PC-3 (cell line): ENCODE measurements around the gene VAX1. TPM values are rescaled to one million over a fixed set of nuclear protein-coding genes. Genes with fewer than 3 reads are reported as not detected.

Experiments used
- ATAC-seq: fragments of 200-7000 bp; cut with Tn5 transposase; 2 replicates; pipeline ENCODE4 v1.9.1; 2020; ENCODE audit warnings: mild to moderate bottlenecking, moderate library complexity
- BruUV-seq: library from RNA; stranded (reverse); fragments of 400-500 nt; replicated peaks from 2 replicates; lab custom pipeline; 2021; lab: Mats Ljungman, UMichigan
- CTCF ChIA-PET: fragments of 300-600 bp; sonication (Branson Sonifier 250); formaldehyde crosslinking; loops from one replicate; lab custom pipeline; 2022; ENCODE audit warnings: antibody characterized with exemption; lab: Charles Lee
- POLR2A ChIA-PET: fragments of 300-600 bp; sonication (Branson Sonifier 250); formaldehyde crosslinking; loops from one replicate; lab custom pipeline; 2022; ENCODE audit warnings: antibody characterized with exemption; ENCODE audit not compliant: unreplicated experiment; lab: Charles Lee
- DNase-seq: peaks from one replicate; pipeline ENCODE4 v3.0.0-alpha.2; 2015
- H2AFZ ChIP-seq: fragments of 300-600 bp; sonication (generic); 2 replicates; pipeline ENCODE4 v1.6.0; 2016; ENCODE audit warnings: antibody characterized with exemption, low read length
- H3F3A ChIP-seq: fragments of 300-600 bp; sonication (generic); one replicate; pipeline ENCODE4 v1.6.0; 2017; ENCODE audit warnings: antibody characterized with exemption, low read length, control low read depth, mild to moderate bottlenecking; ENCODE audit not compliant: unreplicated experiment
- H3K27ac ChIP-seq: fragments of 300-600 bp; sonication (generic); 2 replicates; pipeline ENCODE4 v1.5.1; 2016; ENCODE audit warnings: mild to moderate bottlenecking, low read length
- H3K27me3 ChIP-seq: fragments of 300-600 bp; sonication (generic); 2 replicates; pipeline ENCODE4 v1.6.1; 2016; ENCODE audit warnings: low read length, mixed read lengths
- H3K36me3 ChIP-seq: fragments of 300-600 bp; sonication (generic); 2 replicates; pipeline ENCODE4 v1.6.1; 2016; ENCODE audit warnings: low read depth, mixed run types, low read length, mixed read lengths
- H3K4me1 ChIP-seq: fragments of 300-600 bp; sonication (generic); 2 replicates; pipeline ENCODE4 v1.5.1; 2016; ENCODE audit warnings: low read length; ENCODE audit not compliant: insufficient read depth
- H3K4me2 ChIP-seq: fragments of 300-600 bp; sonication (generic); 2 replicates; pipeline ENCODE4 v1.6.0; 2016; ENCODE audit warnings: low read length
- H3K4me3 ChIP-seq: fragments of 300-600 bp; sonication (generic); 2 replicates; pipeline ENCODE4 v1.5.1; 2016; ENCODE audit warnings: mild to moderate bottlenecking, low read length, mixed read lengths
- H3K79me2 ChIP-seq: fragments of 300-600 bp; sonication (generic); 2 replicates; pipeline ENCODE4 v1.6.1; 2017; ENCODE audit warnings: low read length, mixed read lengths
- H3K9ac ChIP-seq: fragments of 300-600 bp; sonication (generic); 2 replicates; pipeline ENCODE4 v1.6.0; 2016; ENCODE audit warnings: mild to moderate bottlenecking, low read length
- H3K9me2 ChIP-seq: fragments of 300-600 bp; sonication (generic); replicated peaks from 2 replicates; pipeline ENCODE4 v1.6.1; 2016; ENCODE audit warnings: mixed run types, low read length, mixed read lengths
- H3K9me3 ChIP-seq: fragments of 300-600 bp; sonication (generic); 2 replicates; pipeline ENCODE4 v1.6.1; 2016; ENCODE audit warnings: low read length, mixed read lengths
- H4K20me1 ChIP-seq: fragments of 300-600 bp; sonication (generic); 2 replicates; pipeline ENCODE4 v1.6.1; 2016; ENCODE audit warnings: low read length, mixed read lengths
- CTCF ChIP-seq: fragments of 300-600 bp; sonication (generic); conservative IDR thresholded peaks from 2 replicates; pipeline ENCODE4 v1.5.1; 2017; ENCODE audit warnings: antibody characterized with exemption, low read depth, mild to moderate bottlenecking, low read length
- EZH2 ChIP-seq: fragments of 300-600 bp; sonication (generic); IDR thresholded peaks from one replicate; pipeline ENCODE4 v1.6.1; 2017; ENCODE audit warnings: antibody characterized with exemption, mild to moderate bottlenecking, low read length; ENCODE audit not compliant: unreplicated experiment
- EZH2phosphoT487 ChIP-seq: fragments of 300-600 bp; sonication (generic); IDR thresholded peaks from 2 replicates; pipeline ENCODE4 v1.6.1; 2018; ENCODE audit warnings: mild to moderate bottlenecking, antibody characterized with exemption, low read length, borderline replicate concordance
- intact Hi-C: fragments of 100-400 bp; cut with micrococcal nuclease; formaldehyde crosslinking; loops from 2 replicates; pipeline ENCODE4 v1.9.0; 2023
- total RNA-seq: library from RNA; depleted of rRNA; stranded (reverse); fragments of >200 nt; gene quantifications from 2 replicates; pipeline ENCODE4 v1.2.3, GENCODE V29; 2014

Gene VAX1
- total RNA-seq, 1 experiment from 2014 or later, result 0.98 TPM

GRCh38 chr10:117139581-117140524, 1.8 kb upstream of the VAX1 start:
- Histone ChIP-seq H3F3A (no peaks in the 10 kb centered on the region), H3K27ac (no peak overlapping the region), H3K4me3 (no peak overlapping the region), H2AFZ (no peak overlapping the region), H3K4me2 (no peak overlapping the region), H3K9me3 (no peaks in the 10 kb centered on the region), H4K20me1 (no peaks in the 10 kb centered on the region), H3K27me3 (peaks cover 32% of the 10 kb centered on the region), H3K79me2 (no peaks in the 10 kb centered on the region), H3K36me3 (no peaks in the 10 kb centered on the region), H3K9me2 (no peaks in the 10 kb centered on the region), H3K4me1 (peaks cover 9% of the 10 kb centered on the region; the same call in 1 of the 2 replicates), H3K9ac (no peak overlapping the region)
- ChIA-PET POLR2A (no interaction called here), CTCF (no interaction called here)
- no TSS peak for BruUV-seq
- DNase-seq, result no peak
- no peak for ATAC-seq
- intact Hi-C loops, result no loop called here
- TF ChIP-seq CTCF, result no peak
- TF ChIP-seq EZH2, result no peak
- TF ChIP-seq EZH2phosphoT487, result no peak

GRCh38 chr10:117138838-117139580, 939 bp upstream of the VAX1 start:
- H3K9me3 ChIP-seq, result no peaks in the 10 kb centered on the region
- peak overlapping the region; percentile 81 for H2AFZ ChIP-seq
- no peak overlapping the region for H3K9ac ChIP-seq
- no peak overlapping the region for H3K27ac ChIP-seq
- ChIA-PET POLR2A (no interaction called here), CTCF (interaction anchor here (0.6 kb wide), 1 partner anchor 512 kb away, joined by 8 read pairs; no protein-coding TSS in a partner anchor)
- no peaks in the 10 kb centered on the region for H3K9me2 ChIP-seq
- DNase-seq, result peak; percentile 4
- peak overlapping the region; percentile 75 for H3K4me3 ChIP-seq
- no peaks in the 10 kb centered on the region for H3F3A ChIP-seq
- peaks cover 9% of the 10 kb centered on the region; the same call in 1 of the 2 replicates for H3K4me1 ChIP-seq
- no peaks in the 10 kb centered on the region for H3K36me3 ChIP-seq
- H4K20me1 ChIP-seq, result no peaks in the 10 kb centered on the region
- BruUV-seq, result no TSS peak
- H3K27me3 ChIP-seq, result peaks cover 25% of the 10 kb centered on the region
- no peaks in the 10 kb centered on the region for H3K79me2 ChIP-seq
- ATAC-seq, result peak; percentile 10; the same call in 1 of the 2 replicates
- TF ChIP-seq EZH2phosphoT487 (no peak), CTCF (no peak), EZH2 (no peak)
- intact Hi-C loops, result no loop called here
- peak overlapping the region; percentile 91 for H3K4me2 ChIP-seq
